Colonic mucosa (tissue), 4 donors: ENCODE measurements around the gene KIF2A. TPM values are rescaled to one million over a fixed set of nuclear protein-coding genes. Genes with fewer than 3 reads are reported as not detected.

Experiments
- DNase-seq: peaks from one replicate; pipeline ENCODE4 v3.0.0-alpha.2; 2020
- H3K27ac ChIP-seq: fragments of 200-600 bp; one replicate; pipeline ENCODE4 v1.8.0; 2021
- H3K27me3 ChIP-seq: fragments of 200-600 bp; one replicate; pipeline ENCODE4 v1.8.0; 2021
- H3K36me3 ChIP-seq: fragments of 200-600 bp; one replicate; pipeline ENCODE4 v1.8.0; 2021
- H3K4me1 ChIP-seq: fragments of 200-600 bp; one replicate; pipeline ENCODE4 v1.8.0; 2021; ENCODE audit warnings: mild to moderate bottlenecking
- H3K4me3 ChIP-seq: fragments of 200-600 bp; one replicate; pipeline ENCODE4 v1.8.0; 2021
- H3K9ac ChIP-seq, 2 donors: one replicate each; pipeline ENCODE4 v1.7.0; 2013; ENCODE audit warnings: control low read depth in 2 of 2, low read depth in 2 of 2, low read length in 2 of 2
- H3K9me3 ChIP-seq: fragments of 200-600 bp; one replicate; pipeline ENCODE4 v1.8.0; 2021
- intact Hi-C: fragments of 100-400 bp; cut with DNase I; formaldehyde crosslinking; loops from one replicate; pipeline ENCODE4 v1.14.1; 2022
- total RNA-seq, 2 donors: library from RNA; stranded (reverse); fragmentation: NEBNext Ultra II Directional in 1 of 2; extraction: Animal tissue kit (Norgen Biotek cat#: 25700) in 1 of 2; gene quantifications; one replicate each; pipeline ENCODE4 v1.2.1, GENCODE V29; 2021
- TF ChIP-seq, protein P1 (sequence below): fragments of 200-600 bp; IDR thresholded peaks from one replicate; pipeline ENCODE4 v1.8.0; 2022; ENCODE audit warnings: antibody characterized with exemption, mild to moderate bottlenecking
- donor health status: healthy.
- donor health status: DM: no; HTN: no; CAD: no.
- donor health status: DM: no; HTN: no; CAD: no.

Gene KIF2A
- total RNA-seq, 2 donors from 2014 or later: 30.8 to 43.4 TPM

DNA sequence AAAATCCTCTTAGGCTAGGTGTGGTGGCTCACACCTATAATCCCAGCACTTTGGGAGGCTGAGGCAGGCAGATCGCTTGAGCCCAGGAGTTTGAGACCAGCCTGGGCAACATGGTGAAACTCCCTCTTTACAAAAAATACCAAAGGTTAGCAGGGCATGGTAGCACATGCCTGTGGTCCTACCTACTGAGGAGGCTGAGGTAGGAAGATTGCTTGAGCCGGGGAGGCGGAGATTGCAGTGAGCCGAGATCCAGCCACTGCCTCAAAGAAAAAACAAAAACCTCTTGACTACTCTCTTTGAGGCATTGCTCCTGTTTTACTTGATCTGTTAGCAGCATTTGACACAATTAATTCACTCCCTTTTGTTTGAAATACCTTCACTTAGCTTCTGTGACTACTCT lies 20.7 kb downstream of the KIF2A start:
- H3K9me3 ChIP-seq: no peaks in the 10 kb centered on the region
- H3K4me3 ChIP-seq: no peak overlapping the region
- TF ChIP-seq, protein P1, sequence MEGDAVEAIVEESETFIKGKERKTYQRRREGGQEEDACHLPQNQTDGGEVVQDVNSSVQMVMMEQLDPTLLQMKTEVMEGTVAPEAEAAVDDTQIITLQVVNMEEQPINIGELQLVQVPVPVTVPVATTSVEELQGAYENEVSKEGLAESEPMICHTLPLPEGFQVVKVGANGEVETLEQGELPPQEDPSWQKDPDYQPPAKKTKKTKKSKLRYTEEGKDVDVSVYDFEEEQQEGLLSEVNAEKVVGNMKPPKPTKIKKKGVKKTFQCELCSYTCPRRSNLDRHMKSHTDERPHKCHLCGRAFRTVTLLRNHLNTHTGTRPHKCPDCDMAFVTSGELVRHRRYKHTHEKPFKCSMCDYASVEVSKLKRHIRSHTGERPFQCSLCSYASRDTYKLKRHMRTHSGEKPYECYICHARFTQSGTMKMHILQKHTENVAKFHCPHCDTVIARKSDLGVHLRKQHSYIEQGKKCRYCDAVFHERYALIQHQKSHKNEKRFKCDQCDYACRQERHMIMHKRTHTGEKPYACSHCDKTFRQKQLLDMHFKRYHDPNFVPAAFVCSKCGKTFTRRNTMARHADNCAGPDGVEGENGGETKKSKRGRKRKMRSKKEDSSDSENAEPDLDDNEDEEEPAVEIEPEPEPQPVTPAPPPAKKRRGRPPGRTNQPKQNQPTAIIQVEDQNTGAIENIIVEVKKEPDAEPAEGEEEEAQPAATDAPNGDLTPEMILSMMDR: no peak
- H3K27me3 ChIP-seq: no peaks in the 10 kb centered on the region
- intact Hi-C loops: no loop called here
- H3K4me1 ChIP-seq: no peaks in the 10 kb centered on the region
- H3K36me3 ChIP-seq: no peaks in the 10 kb centered on the region
- DNase-seq: no peak
- H3K27ac ChIP-seq: no peak overlapping the region
- H3K9ac ChIP-seq: no peak overlapping the region

DNA sequence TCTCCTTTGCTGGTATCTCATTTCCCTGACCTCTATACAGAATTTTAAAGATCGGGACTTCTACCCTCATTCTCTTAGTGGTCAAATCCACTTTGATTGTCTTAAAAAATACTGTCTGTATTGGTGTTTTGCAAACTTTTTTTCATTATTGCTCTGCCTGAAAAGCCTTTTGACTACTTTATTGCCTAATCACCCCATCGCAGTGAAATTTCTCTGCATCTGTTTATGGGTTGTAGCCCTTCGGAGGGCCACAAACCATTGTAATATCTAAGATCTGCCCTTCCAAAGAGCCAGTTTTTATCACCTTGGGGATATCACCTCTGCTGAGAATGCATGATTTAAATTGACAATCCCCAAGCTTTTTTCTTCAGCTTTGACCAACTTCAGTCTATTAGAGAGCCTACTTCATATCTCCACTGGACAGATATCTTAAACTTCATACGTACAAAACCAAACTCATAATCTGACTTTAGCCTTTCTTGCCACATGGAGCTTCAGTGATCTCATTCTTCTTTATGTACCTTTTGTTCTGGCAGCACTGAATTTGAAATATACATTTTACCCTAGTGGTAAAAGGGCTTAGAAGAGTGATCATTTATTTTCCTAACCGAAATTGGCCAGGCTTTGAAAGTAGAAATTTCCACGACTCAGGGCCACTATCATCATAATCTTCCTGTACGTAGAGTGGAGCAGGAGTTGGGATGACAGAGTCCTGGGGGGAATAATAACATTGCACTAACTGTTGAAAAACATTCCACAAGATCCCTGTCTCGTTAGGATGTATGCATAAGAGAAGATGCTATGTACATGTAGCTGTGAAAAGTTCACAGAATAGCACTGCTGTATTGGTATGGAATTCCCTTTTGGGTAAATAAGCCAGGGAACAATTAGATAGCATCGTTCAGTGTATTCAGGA lies 21.4 kb downstream of the KIF2A start:
- Histone ChIP-seq H3K27me3 (no peaks in the 10 kb centered on the region), H3K9me3 (no peaks in the 10 kb centered on the region), H3K4me3 (no peak overlapping the region), H3K4me1 (no peaks in the 10 kb centered on the region), H3K9ac (no peak overlapping the region), H3K27ac (no peak overlapping the region), H3K36me3 (no peaks in the 10 kb centered on the region)
- TF ChIP-seq, protein P1: no peak
- intact Hi-C loops: no loop called here
- no peak for DNase-seq

DNA sequence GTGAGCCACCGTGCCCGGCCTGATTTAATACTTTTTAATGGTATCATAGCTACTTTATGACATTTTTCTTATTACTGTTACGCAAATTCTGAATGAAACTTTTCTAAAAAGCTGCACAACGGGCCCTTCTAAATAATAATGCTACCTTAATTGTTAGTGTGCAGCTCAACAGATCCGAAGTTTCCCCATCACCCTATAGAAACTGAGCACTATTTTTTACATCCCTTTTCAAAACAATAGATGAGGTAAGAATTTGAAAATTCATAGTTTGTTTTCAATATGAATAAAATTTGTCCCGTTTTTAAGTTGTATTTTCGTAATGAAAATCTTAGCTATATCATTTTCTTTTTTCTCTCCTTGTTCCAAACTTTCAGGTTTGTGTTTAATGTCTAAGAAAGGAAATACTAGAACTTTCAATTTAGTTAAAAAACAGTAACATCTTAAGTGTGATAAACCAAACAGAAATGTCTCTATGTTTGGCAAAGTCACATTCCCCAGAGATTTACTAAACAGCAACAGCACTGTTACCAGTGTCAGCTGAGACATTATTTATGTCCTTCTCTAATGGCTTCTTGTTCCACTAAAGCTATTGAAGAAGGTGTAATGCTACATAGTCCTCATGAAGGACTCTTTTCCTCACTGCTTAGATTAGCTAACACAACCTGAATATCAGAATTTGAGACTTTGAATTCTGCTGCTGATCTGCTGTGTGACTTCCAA lies 22.9 kb downstream of the KIF2A start:
- no peak overlapping the region for H3K27ac ChIP-seq
- DNase-seq: no peak
- intact Hi-C loops: no loop called here
- no peaks in the 10 kb centered on the region for H3K9me3 ChIP-seq
- no peaks in the 10 kb centered on the region for H3K36me3 ChIP-seq
- no peak overlapping the region for H3K9ac ChIP-seq
- no peak overlapping the region for H3K4me3 ChIP-seq
- TF ChIP-seq, protein P1: no peak
- H3K4me1 ChIP-seq: no peaks in the 10 kb centered on the region
- H3K27me3 ChIP-seq: no peaks in the 10 kb centered on the region

DNA sequence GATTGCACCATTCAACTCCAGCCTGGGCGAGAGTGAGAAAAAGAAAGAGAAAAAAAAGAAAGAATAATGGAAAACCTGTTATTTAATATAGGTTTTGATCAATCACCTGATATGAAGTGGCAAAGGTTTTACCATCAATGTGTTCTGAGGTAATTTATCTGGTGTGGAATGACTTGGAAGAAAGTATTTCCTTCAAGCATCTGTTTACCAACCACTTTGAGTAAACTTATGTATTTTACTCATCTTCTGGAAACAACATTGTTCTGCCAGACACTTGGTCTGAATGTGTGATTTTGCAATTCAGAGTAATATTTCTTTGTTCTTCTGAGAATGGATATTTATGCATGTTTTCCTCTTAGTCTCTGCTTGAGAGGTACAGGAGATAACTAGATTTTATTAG lies 24.3 kb downstream of the KIF2A start:
- Histone ChIP-seq H3K9me3 (no peaks in the 10 kb centered on the region), H3K4me1 (no peaks in the 10 kb centered on the region), H3K4me3 (no peak overlapping the region), H3K36me3 (no peaks in the 10 kb centered on the region), H3K9ac (no peak overlapping the region), H3K27me3 (no peaks in the 10 kb centered on the region), H3K27ac (no peak overlapping the region)
- intact Hi-C loops: no loop called here
- TF ChIP-seq, protein P1: no peak
- no peak for DNase-seq

DNA sequence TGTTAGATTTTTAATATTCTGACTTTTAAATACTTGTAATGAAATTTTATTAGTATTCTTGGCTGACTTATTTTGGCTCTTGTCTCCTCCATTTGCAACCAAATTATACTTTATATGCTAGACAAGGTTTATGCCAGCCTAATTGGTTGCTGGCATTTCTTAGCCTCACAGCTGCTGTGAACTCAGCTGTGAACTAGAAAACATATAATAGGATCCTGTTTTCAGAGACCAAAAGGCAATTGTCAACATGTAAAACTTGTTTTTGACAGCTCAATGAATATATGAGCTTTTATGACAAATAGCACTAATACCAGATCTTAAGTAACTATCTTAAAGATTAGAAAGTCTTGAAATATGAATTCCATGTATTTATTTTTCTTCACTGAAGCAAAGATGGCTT lies 25.9 kb downstream of the KIF2A start:
- intact Hi-C loops: no loop called here
- Histone ChIP-seq H3K9me3 (no peaks in the 10 kb centered on the region), H3K4me1 (no peaks in the 10 kb centered on the region), H3K4me3 (no peak overlapping the region), H3K36me3 (no peaks in the 10 kb centered on the region), H3K27ac (no peak overlapping the region), H3K27me3 (no peaks in the 10 kb centered on the region), H3K9ac (no peak overlapping the region)
- TF ChIP-seq, protein P1: no peak
- DNase-seq: no peak
